Stimulated activated CD8-positive, alpha-beta memory T cell treated with anti-CD3 and anti-CD28 coated beads, Interleukin-12 subunit alpha, Interleukin-12 subunit beta, amount 100 ng/mL, for 24 hours (primary cell): ENCODE measurements around the gene TUBE1.
"Not testable (repeated sequence)": the region's sequence is repeated elsewhere in the genome, so short reads cannot be mapped to it uniquely, and the experiment has no call there.

ENCODE experiments used
- DNase-seq: peaks from one replicate; pipeline ENCODE4 v3.0.0-alpha.2; 2020; ENCODE audit errors: extremely low read depth

Gene TUBE1, protein sequence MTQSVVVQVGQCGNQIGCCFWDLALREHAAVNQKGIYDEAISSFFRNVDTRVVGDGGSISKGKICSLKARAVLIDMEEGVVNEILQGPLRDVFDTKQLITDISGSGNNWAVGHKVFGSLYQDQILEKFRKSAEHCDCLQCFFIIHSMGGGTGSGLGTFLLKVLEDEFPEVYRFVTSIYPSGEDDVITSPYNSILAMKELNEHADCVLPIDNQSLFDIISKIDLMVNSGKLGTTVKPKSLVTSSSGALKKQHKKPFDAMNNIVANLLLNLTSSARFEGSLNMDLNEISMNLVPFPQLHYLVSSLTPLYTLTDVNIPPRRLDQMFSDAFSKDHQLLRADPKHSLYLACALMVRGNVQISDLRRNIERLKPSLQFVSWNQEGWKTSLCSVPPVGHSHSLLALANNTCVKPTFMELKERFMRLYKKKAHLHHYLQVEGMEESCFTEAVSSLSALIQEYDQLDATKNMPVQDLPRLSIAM

DNA sequence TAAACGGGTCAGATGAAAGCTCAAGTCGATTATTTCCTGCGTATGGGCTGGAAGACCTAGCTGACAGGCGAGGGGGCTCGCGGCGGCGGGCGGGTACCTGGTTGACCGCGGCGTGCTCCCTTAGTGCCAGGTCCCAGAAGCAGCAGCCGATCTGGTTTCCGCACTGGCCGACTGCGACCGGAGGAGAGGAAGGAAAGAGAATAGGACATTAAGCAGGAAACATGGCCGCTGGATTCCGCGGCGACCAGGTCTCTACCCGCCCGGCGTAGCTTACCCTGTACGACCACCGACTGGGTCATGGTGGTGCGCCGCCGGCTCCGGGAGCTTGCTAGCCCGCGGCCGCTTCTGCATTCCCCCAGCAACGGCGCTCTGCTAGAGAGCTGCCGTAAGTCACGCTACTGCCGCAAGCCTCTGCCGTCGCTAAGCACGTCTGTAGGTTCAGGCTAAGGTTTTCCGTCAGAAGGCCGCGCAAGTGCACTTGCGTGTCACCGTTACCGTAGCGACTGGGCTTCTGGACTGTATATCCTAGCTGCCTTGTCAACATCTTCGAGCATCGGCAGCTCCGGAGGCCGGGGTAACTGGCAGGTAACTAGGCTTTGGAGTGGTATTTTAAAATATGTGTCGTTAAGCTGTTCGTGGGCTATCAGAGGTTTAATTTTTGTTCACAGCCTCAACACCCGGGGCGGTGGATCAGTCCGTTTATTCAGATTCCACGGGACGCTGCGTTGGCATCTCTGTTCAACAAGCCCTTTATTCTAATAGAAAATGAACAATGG lies at the start of gene TUBE1, which contains the start of gene FAM229B:
TUBE1 (minus strand) TSS at position 347 of the 776 bp plus-strand sequence; CDS start at position 299, 48 bp downstream.
FAM229B (plus strand) TSS at position 456 of the 776 bp plus-strand sequence. CDS start 11,693 bp downstream, outside the sequence.
- DNase-seq = peak; percentile 68

DNA sequence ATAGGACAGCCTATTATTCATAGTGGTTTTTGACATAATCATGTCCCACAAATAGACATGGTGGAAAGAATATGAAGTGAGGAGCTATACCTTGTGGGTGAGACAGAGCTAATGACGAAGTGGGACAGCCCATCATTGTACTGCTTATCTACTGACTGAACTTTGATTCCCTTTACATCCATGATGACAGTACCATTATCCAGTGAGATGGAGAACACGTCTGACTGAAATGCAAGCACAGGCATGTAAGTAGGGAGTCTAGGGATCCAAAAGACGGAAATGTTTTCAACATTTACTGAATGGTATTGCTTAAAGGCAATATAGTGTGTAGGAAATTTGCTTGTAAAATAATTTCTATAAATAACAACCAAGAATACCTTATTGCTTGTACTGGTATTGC lies 43.6 kb upstream of the TUBE1 start:
- DNase-seq = no peak

DNA sequence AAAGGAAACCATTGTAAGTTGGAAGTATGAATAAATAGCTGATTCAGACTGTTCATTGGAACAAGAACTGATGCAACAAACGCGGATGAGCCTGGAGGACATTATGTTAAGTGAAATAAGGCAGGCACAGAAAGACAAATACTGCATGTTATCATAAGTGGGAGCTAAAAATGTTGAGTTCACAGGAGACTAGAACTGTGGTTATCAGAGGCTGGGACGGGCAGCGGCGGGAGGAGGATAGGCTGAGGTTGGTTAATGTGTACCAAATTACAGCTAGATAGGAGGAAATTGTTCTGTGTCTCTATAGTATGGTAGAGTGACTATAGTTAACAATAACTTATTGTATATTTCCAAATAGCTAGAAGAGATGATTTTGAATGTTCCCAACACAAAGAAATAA lies 40.9 kb upstream of the TUBE1 start:
- no peak for DNase-seq

DNA sequence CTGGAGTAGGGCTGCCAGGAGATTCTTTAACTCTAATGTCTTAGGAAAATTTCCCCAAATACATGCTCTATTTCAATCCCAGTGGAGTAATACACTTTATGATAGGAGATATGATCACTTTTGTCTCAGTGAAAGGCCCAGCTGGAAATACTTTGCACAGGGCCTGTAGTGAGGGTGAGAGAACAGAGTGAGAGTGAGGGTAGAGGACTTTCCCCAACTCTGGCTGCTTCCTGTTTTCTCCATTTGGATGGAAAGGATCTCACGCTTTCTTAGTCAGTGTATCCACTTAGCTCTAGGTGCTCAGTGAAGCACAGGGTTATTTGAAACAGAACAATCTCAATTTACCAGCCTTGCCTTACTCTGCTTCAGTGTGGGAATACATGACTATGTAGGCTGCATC lies 36.7 kb upstream of the TUBE1 start:
- DNase-seq = no peak

DNA sequence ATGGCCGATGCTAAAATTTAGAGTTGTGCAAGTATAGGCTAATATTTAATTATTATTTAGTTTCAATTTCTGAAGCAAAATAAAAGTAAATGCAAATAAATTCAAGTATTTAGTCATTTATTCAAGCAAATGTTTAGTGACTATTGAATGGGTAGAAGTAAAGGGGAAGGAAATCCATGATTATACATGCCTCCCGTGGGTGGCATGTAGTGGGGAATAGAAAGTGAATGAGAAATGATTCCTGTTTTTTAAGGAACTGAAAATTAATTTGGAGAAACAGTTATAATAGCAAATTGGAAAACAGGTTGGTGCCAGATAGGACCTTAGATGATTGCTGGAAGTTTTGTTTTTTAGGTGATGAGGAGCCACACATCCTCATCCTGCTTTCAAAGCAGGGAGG lies 35.5 kb upstream of the TUBE1 start:
- DNase-seq = no peak

DNA sequence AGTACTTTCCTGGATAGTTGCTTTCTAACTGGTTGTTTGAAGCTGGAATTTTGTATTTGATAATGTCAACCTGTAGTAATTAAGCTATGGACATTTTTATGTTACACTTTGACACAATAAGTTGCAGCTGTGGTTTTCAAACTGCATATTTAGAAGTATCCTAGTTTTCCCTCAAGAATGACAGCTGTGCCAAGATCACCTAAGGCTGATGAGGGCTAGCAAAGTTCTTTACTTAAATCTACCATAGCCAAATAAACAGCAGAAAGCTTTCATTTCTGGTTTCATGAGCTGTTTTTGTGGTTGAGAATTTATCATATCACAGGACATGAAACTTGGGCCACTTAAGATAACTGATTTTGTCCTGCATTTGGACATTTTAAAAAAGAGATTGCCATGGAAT lies 30.8 kb upstream of the TUBE1 start:
- DNase-seq = no peak

DNA sequence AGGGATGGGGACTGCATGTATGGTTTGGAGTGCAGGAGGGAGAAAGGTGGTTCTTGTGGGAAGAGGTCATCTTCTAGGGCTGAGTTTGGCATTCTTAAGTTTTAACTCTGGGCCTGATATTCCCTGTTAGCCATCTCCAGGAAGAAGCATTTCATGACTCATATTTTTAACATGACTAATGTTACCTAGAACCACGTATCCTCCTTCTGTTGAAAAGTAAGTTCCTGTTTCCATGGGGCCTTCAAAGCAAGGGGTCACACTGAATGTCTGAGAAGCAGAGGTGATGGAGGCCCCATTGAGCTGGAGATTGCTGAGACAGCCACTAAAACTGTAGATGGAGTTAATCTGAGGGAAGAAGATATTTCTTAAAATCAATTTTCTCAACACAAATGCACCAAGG lies 30.3 kb upstream of the TUBE1 start:
- no peak for DNase-seq

DNA sequence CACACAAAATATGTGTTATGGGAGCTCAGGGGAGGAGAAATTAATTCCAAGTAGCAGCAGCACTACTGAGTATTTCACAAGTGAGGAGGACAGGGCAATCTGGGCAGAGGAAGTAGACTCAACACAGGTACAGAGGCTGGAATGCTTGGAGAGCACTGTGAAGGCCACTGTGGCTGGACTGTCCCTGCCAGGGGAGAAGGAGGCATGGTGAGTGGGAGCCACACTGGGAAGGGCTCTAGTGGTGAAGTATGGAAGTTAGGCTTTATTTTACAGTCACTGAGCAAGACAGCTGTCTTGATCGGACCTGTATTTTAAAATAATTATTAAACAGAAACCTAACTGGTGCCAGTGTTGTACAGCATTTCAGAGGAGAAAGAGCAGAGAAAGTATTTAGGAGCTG lies 28.9 kb upstream of the TUBE1 start:
- DNase-seq = no peak

DNA sequence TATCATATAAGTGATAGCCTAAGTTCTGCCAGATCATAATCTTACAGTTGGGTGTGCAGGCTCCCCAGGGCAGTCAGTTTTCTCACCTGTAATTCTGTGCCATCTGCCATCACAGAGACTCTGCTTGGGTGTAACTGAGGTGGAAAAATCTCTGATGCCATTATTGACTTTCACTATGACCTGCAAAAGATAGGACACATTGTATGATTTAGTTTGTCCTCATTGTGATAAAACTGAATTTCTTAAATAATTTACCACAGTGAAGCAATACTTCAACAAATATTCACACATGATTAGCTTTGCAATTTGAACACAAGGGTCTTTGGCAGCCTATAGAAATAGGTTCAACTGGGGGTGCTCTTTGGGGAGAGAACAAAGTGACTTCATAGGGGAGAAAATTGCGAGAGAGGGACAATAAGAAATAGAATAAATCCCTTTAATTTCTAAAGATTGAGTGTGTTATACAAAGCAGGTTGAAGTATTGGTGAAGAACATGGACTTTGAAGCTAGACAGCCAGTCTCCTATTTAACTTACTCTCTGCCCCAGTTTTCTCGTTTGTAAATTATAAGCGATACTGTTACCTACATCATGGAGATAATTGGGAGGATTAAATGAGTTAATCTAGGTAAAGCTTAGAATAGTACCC lies 27.4 kb upstream of the TUBE1 start:
- DNase-seq = no peak

DNA sequence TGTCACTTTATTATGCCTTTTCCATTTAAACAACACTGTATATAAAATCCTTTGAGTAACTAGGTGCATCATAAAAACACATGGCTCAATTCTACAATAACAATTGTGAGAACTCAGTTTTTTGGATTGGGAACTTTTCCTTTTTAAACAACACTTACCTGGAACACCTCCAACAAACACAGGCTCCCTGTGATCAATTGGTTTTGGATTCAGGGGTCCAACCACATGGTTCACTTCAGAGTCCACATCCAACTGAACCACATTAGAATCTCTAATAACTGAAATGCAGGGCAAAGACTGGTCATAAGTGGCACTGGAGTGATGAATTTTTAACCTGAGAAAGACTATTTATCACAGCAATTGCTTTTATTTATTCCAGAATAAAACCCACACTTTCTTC lies 26.6 kb upstream of the TUBE1 start:
- no peak for DNase-seq

DNA sequence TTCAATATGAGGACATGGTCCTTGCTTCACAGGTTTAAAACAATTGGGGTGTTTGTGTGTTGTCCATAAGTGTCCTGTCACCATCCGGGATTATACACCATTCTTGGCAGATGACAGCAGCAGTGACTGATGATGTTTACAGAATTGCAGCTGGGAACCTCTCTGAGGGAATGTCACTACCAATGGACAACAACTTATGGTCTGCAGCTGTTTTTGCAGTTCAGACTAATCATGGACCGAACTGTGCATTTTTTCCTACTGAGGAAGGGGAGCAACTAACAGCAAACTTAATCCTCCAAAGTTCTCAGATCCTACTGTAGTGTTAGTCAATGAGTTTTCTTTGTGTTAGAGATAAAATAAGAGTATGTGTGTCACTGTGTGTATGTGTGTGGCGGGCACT lies 26.1 kb upstream of the TUBE1 start:
- no peak for DNase-seq

DNA sequence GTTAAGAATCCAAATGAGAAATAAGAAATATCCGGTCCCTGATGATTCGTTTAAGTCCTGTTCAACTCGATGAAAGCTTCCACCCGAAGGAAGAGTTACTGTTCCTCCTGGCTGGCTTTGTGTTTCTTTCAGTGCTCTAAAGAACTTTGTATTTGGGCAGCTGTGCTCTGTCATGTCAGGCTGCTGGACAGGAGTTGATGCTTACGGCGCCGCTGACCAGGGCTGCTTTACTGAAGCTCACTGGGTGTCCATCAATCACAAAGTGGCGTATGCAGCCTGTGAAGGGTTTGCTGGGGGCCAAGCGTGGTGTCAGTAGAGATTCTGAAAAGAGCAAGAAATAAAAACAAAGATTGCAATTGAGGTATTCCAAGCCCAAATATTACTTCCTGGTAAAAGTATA lies 22.0 kb upstream of the TUBE1 start:
- no peak for DNase-seq

DNA sequence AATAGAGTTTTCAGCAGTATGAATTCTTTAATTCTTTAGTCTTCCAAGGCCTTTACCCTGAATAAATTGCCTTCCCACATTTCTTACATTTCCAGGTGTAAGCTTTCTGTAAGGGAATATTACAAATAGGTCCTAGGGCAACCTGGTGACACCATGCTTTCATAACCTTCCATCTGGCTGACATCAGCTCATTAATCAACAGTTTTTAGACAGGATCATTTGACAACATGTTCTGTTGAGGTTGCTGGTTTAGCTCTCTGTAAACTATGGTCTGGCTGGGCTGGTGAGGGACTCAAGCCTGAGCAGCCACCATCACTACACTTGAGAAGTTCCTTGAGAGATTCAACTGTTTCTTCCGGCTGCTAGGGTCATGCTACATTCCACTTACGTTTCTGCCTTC lies 19.3 kb upstream of the TUBE1 start:
- no peak for DNase-seq

DNA sequence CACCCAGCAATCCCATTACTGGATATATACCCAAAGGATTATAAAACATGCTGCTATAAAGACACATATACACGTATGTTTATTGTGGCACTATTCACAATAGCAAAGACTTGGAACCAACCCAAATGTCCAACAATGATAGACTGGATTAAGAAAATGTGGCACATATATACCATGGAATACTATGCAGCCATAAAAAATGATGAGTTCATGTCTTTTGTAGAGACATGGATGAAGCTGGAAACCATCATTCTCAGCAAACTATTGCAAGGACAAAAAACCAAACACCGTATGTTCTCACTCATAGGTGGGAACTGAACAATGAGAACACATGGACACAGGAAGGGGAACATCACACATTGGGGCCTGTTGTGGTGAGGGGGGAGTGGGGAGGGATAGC lies 18.7 kb upstream of the TUBE1 start:
- not testable (repeated sequence) for DNase-seq

DNA sequence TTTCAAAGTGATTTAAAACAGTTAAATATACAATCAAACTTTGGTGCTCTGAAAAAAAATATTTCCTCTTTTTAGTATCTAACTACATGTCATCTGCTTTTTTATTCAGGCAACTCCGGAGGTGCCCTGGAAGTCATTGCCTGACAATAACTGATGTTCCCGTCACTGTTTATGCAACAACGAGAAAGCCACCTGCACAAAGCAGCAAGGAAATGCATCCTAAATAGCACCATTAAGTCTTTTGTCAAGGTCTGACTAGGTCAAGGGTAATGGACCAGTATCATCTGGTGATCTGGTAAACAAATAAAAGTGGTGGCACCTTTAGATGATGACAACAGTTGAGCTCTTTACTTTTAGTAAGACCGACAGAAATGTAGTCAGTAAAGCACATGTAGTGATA lies 13.3 kb upstream of the TUBE1 start:
- DNase-seq = no peak

DNA sequence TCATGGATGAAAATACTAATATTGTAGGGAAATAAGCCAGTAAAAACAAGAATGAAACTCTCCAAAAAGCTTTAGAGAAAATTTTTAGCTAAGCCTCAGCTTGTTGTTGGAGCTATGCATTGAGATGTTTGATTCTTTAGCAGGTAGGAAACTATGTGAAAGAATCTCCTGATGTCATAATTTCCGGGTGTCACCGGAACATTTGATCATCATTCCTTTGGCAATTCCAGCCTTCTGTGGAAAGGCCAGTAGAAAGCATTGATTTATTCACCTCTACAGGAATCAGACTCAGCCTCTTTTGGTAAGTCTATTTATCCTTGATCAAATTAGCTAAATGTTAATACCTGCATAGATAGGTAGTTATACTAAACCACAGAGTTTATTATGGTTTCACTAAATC lies 9.6 kb upstream of the TUBE1 start:
- no peak for DNase-seq

DNA sequence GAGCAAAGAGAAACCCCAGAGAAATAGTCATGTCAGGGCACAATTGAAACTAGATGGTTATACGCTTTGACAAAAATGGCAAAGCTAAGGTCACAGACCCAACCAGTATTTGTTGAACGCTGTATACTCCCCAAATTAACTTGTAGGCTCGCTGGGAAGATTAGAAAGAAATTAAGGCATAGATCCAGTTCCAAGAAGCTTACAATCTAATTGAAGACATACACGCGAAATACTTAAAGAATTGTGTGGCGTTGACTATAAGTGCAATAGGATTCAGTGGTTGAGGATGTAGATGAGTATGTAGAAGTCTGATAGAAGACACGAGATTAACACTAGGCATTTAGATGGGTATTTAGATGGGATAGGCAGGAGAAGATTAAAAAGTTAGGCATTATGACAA lies 634 bp upstream of the TUBE1 start:
- no peak for DNase-seq

DNA sequence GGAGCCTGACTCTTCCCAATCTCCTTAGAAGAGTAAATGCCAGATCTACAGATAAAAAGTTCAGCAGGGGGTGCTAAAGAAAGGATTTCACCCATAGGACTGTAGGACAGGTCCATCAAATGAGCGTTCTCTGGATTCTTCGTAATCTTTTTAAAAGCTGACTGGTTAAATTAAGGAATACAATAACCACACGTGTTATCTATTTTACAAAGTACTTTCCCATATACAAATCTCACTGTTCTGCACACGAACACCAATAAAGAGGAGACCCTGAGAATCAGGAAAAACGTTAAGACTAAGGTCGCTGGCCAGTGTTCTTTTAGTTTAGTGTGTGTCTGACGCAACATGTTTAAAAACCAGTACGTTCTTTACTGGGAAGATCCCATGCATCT lies 542 bp downstream of the TUBE1 start:
- DNase-seq = no peak

DNA sequence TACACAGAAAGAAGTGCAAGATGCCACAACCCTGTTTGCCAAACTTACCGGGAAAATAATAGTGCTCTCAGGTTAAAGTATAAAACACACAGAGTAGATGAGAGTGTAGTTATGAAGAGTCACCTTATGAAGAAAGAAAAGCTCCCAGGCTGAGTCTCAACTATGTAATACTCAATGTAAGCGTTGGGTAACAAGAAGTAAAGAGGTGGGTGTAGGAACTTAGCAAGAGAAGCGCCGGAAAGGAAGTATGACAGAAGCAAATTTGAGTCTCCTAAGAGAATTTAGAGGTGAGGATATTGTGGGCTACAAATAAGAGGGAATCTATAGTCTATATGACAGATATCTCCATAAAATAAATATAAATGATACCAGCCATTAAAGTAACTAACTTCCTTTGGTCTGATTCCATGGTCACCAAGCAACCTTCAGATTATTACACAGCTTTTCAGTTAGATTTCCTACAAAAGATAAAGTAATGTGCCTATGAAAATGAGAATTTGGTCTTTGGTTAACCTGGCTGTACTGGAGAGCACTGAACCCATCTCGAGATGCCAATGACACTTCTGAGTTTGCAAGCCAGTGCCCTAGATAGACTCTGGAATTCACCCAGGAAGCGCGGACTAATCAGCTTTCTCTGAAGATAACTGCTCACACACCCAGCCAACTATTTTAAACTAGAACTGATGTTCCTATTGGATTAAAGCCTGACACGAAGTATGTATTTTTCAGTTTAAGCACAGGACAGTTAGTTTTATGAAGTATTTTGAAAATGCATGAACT lies 1.8 kb downstream of the TUBE1 start:
- no peak for DNase-seq

DNA sequence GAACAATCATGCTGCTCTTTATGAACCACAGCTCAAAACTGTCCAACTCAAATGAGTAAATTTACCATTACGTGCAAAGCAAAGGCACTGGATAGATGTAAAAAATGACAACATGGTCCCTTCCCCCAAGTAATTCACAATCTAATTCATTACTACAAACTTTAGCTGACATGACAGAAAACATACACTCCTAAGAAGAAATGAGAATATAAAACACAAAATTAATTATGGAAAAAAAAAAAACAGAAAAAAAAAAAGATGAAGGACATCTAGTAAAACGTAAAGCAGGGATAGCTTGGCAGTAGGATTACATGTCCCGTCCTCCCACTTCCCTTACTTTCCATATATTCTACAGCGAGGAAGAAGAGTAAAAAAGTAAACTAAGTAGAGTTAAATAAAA lies 5.7 kb downstream of the TUBE1 start:
- DNase-seq = no peak

DNA sequence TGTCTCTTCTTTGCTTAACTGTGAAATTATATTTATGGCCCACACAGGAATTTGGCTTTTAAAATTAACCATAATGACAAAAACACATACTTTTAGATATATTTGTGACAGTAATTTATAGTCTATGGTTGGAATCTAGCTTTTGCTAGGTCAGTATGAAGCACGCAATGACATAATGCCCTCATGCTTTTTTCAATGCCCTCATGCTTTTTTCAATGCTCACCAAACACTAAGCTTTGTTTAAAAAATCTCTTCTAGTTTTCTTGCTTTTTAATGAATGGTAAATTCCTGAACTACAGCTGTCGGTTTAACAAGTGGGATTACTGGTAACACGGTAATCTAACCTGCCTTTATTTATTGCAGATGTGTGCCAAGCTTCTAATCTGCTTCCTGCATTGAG lies 20.7 kb downstream of the TUBE1 start:
- no peak for DNase-seq
